ENCODE data around the gene TBCD.

The TBCD gene

GRCh38 chr17:82872591-82873520 is 121.0 kb downstream of the TBCD start:
- no peak for DNase-seq

DNA sequence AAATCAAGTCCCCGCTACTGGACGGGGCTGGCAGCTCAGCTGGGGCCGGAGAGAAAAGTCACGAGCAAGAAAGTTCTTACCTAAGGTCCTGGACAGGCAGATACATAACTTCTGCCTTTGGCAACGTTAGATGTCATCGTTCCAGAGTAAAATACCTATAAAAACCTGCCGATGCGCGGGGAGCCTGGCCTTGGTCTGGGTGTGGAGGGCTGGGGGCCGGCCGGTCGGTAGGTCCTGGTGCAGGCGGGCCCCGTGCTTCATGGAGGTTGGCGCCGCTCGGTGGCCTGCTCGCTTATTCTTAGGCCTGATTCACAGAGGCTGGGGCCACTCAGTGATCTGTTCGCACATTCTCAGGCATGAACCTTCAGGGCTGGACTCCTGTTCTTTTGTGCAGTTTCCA is 121.7 kb downstream of the TBCD start:
- DNase-seq = no peak

GRCh38 chr17:82874011-82874835 is 122.4 kb downstream of the TBCD start:
- no peak for DNase-seq

DNA sequence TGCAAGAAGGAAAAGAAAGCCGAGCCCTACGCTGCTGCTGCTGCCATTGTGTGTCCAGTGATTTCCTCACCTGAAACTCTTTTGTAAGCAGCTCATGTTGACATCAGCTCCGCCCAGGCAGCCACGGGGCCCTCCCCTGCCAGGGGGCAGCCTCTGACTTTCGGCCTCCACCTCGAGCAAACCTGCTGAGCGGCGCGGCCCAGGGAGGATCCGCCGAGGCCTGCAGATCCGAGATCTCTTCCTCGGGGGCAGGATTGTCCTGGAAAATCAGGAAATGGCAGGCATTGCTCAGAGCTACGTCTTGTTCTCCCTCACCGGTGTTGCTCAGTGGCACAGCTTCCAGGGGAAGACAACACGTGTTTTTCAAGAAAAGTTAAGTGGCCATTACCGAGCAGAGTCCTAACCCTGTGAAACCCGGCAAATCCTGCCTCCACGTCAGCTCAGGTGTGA is 123.6 kb downstream of the TBCD start:
- DNase-seq = no peak

DNA sequence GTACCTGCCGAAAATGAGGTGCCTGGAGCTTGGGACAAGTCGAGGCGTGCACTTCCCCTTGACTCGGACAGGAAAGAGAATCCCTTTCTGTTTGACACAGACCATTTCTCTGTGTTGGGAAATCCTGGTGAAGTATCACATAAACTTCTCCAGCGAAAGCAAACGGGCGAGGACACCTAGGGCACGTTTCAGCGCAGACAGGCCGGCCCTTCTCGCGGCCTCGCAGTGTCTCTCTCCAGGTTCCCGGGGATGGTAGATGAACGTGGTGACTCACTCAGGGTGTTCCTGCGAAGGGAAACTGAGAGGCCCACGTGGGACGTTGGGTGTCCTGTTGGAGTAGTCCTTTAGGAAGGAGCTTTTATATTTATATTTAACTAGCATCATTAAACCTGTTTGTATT is 124.3 kb downstream of the TBCD start:
- DNase-seq = no peak

DNA sequence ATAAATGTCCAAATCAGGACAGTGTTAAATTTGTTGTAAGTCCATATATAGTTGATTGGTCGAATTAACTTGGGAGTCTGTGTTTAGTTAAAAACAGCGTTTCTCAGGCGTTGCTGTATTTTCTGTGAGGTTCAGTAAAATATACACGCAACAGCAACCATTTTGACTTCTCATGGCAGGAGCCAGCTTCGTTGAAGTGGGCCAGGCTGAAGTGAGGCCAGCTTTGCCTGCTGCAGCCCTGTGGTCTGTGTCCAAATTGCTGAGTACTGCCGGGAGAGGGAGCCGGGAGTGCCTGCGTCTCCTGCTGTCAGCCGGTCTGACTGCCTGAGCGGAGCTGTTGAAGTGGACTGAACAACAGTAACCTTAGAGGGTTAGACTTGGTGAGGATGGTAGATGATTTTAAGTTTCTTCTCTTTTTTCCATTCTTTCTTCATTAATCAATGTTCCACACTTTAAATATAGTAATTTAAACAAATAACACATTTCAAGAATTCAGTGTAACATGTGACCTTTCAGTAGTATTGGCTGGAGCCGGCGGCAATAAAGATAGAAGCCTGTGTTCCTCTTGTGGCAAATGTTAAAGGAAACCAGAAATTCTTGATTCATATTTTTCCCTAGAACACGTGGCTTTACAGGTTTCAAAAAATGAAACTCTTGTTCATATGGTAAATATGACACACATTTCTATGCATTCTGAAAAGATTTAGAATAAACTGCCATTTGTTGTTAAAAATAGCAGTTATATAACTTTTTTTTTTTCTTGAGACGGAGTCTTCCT is 124.9 kb downstream of the TBCD start:
- DNase-seq = no peak

DNA sequence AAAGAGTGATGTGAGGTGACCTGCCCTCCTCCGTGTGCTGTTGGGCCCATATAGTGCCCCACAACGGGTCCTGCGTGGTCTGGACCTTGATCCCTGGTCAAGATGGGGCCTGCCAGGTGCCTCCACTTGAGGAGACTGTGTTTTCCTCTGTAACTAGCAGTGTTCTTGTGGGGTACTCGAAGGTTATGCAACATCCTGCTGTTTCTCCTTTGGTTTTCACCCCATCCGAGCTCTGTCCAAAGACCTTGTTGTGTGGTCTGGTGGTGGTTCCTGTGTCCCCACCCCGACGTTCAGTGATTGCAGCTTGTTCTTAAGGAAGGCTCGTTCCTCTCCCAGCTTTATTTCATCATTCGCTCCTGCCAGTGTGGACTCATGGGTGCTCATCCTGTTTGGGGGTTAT is 126.7 kb downstream of the TBCD start:
- no peak for DNase-seq

- DNase-seq = no peak
Observed at GRCh38 chr17:82879241-82879640, 127.4 kb downstream of the TBCD start.

DNA sequence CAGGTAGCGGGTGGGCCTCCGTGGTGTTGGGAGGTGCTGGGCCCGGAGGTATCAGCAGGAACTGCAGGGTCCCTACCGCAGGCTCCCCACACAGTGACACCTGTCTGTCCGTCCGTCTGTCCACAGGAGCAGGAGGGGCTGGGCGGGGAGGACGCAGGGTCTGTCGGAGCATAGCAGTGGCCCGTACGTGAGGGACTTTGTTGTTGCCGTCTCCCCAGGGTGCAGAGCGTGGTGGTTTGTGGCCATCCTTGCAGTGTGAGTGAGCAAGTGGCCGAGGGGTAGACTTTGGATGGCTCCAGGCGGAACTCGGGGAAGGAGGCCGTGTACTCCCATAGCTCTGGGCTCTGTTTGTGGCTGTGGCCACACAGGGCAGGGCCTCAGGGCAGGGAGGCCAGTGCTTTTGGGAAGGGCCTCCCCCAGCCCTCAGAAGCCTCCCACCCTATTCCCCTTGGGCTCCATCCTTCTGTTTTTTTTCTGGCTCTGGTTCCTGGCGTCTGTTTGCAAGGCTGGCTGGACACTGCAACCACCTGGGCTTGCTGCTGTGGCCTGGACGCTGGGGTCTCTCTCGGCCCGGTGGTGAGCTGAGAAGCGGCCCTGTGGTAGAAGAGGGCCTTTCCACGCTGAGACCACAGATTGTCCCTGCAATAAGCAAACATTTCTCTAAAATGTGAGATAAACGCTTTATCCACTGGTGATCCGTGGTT is 128.9 kb downstream of the TBCD start:
- DNase-seq = no peak

DNA sequence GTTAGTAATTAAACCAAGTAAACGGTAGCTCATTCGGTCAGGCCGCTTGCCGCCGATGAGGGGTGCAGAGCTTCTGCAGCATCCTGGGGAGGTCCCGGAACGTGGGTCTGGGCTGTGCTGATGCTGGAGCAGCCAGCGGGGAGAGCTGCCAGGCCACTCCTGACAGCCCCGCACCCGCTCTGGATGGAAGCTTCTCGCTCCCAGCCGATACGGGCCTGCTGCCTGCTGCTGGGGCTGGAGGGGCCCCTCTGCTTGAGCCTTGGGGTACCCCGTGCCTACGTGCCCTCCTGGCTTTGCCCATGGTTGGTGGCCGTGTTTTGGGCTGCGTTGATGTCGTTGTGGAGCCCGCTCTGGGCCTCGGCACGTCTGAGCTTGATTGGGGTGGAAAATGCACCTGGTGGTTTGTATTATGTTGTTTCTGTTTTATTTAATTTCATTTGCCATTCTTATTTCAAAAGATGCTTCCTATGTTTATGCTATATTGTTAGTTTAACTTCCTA is 129.5 kb downstream of the TBCD start:
- DNase-seq = no peak

DNA sequence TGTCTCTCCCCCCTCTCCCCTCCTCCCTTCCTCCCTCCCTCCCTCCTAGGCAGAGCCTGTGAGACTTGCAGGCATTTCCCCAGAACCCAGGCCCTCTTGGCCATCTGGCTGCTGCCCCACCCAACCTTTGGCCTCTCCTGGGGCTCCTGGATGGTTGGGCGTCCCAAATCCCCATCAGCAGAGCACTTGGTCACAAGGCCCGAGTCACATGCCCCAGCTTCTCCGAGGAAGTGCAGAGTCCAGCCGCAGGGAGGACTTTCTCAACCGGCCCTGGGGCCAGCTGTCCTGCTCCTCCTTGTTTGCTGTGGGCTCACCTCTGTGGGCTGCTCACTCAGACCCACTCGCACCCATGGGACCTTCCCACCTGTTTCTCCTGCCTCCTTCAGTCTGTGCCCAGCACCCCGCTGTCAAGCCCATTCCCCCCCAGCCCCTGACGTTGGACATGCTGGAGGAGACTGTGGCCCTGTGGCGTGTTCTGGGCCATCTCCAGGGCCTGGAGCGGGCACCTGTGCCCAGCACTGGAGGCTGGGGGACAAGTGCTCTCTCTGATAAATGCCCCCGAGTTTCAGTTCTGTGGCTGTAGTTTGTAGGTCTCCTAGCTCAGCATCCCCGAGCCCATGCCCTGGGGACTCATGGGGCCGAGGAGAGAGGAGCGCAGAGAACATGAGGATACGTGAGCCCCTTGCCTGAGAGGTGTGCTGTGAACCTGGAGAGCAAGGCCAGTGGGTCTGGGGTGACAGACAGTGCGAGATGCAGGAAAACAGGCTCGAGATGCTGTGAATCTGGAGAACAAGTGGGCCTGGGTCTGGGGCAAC is 130.2 kb downstream of the TBCD start:
- DNase-seq = no peak

DNA sequence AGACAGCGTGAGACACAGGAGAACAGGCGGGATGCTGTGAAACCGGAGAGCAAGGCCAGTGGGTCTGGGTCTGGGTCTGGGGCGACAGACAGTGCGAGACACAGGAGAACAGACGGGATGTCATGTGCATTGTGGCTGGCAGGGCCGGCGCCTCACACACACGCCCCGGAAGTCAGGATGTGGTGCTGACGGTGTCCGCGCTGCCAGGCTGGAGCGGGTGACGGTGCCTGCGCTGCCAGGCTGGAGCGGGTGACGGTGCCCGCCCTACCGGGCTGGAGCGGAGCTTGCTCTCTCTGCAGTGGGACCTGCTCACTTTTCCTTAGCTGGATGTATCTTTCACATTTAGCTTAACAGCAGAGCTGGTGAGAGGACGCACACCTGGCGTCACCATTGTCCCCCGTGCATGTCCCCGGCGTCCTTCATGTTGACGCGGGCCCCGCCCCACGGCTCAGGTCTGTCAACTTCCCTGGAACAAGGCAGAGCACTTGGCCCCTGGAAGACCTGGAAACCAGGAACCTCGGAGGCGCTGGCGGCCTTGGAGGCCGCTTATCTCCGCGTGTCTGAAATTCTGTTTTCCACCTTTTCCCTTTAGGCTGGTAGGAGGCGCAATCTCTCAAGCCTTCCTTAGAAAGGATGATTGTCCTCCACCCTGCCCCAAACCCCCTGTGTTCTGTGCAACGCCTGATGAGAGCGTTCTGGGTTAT is 131.0 kb downstream of the TBCD start:
- DNase-seq = peak; percentile 81

GRCh38 chr17:82883419-82884031 is 131.7 kb downstream of the TBCD start:
- DNase-seq = no peak

- DNase-seq = no peak
Observed at GRCh38 chr17:82884341-82884969, 132.6 kb downstream of the TBCD start.

GRCh38 chr17:82884970-82885353 is 133.1 kb downstream of the TBCD start:
- DNase-seq = no peak

DNA sequence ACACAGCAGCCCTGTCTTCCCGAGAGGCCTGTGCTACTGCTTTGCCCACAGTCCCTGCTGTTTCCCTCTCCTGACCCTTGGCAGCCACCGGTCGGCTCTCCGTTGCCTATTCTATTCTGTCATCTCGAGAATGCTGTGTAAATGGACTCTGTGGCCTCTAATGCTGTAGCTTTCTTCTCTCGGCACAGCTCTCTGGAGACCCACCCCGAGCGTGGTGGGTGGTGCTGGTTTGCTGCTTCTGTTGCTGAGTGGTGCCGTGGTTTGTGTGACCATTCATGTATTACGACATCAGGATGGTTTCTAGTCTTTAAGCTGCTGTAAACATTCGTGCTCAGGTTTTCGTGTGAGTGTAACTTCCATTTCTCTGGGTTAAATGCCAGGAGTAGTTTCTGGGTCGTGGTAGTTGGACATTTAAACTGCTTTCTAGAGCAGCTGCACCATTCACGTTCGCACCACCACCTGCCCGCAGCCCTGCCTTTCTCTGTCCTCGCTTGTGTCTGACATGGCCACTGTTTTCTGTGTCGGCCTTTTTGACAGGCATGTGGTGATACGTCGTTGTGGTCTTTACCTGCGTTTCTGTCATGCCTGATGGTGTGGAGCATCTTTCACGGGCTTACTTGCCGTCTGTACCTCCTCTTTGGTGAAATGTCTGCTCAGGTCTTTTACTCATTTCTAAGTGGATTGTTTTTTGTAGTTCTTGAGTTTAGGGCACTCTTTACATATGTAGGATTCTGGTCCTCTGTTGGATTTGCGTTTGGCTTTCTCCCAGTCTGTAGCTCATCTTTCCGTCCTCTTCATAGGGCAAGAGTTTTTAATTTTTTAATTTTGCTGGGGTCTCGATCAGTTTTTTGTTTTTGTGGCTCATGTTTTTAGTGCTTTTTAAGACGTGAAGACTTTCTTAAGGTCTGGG is 135.6 kb downstream of the TBCD start:
- no peak for DNase-seq

- DNase-seq = no peak
Observed at GRCh38 chr17:82888583-82889495, 137.0 kb downstream of the TBCD start.
